Prostate gland (tissue), 2 donors: ENCODE measurements around the gene ANTXR1.

Source experiments
- CTCF ChIP-seq, 4 experiments: fragments of 200-600 bp in 2 of 4; fragments of 450-650 bp in 2 of 4; sonication (generic) in 2 of 4; IDR thresholded peaks; 1 replicate in 3 of 4; 2 replicates in 1 of 4; pipeline ENCODE4 v1.5.1; 2016 to 2019; ENCODE audit warnings: antibody characterized with exemption in 4 of 4, mild to moderate bottlenecking in 2 of 4, moderate library complexity in 2 of 4
- POLR2A ChIP-seq: fragments of 450-650 bp; IDR thresholded peaks from one replicate; pipeline ENCODE4 v1.6.1; 2016; ENCODE audit warnings: antibody characterized with exemption, mild to moderate bottlenecking

DNA sequence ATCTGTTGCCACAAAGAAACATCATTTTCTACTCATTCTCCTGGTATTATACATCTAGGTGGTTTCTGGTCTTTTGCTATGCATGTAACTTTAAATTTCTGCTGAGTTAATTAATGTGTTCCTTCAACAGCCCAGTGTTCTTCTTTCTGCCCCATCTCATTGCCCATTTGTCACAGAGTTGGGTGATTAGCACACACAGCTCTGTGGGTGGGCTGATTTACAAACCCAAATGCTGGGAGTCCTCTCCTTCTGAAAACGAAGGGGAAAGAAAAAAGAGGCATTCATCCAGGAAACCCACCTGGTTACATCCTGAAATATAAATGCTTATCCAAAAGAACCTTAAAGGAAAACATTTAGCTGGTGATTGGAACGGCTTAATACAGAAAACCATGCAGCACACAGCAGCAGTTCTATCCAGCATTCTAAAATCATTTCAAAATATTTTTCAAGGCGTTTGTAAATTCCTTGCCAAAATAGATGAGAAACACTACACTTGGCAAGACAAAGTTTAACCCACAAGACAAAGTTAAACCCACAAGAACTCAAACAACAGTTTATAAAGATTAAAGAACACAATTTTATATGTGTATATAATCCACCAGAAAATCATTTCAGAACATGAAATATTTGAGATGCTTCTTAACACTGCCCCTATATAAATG is 177.9 kb downstream of the ANTXR1 start:
- TF ChIP-seq CTCF (IDR thresholded peaks at IDR 0.05), result no peak
- TF ChIP-seq POLR2A, result no peak
